Esophagus (tissue), 2 donors: Measurements from ENCODE around the gene ARL2BP. TPM values are rescaled to one million over a fixed set of nuclear protein-coding genes. Genes with fewer than 3 reads are reported as not detected.

Source experiments
- H3K27ac ChIP-seq, 2 donors: one replicate each; pipeline ENCODE4 v1.5.1; 2013; ENCODE audit warnings: low read depth in 2 of 2, mild to moderate bottlenecking in 2 of 2, inconsistent platforms in 1 of 2, low read length in 1 of 2, moderate library complexity in 1 of 2
- H3K27me3 ChIP-seq, 2 donors: one replicate each; pipeline ENCODE4 v1.6.1; 2013; ENCODE audit warnings: low read length in 2 of 2, control low read depth in 1 of 2, mild to moderate bottlenecking in 1 of 2; ENCODE audit not compliant: insufficient read depth in 2 of 2, control insufficient read depth in 1 of 2
- H3K36me3 ChIP-seq, 2 donors: one replicate each; pipeline ENCODE4 v1.6.1; 2013; ENCODE audit warnings: low read length in 1 of 2; ENCODE audit not compliant: control insufficient read depth in 2 of 2, insufficient read depth in 2 of 2
- H3K4me1 ChIP-seq, 2 donors: one replicate each; pipeline ENCODE4 v1.6.1; 2013; ENCODE audit warnings: low read length in 1 of 2; ENCODE audit not compliant: control insufficient read depth in 2 of 2, insufficient read depth in 2 of 2
- H3K4me3 ChIP-seq, 2 donors: one replicate each; pipeline ENCODE4 v1.5.1; 2013; ENCODE audit warnings: low read length in 2 of 2, mild to moderate bottlenecking in 2 of 2, low read depth in 1 of 2, moderate library complexity in 1 of 2
- H3K9me3 ChIP-seq, 2 donors: one replicate each; pipeline ENCODE4 v1.6.1; 2013; ENCODE audit warnings: mild to moderate bottlenecking in 2 of 2, low read depth in 1 of 2, low read length in 1 of 2, moderate library complexity in 1 of 2; ENCODE audit not compliant: control insufficient read depth in 2 of 2, insufficient read depth in 1 of 2
- WGBS, 2 donors: extraction: QIAGEN DNeasy Blood & Tissue Kit; methylation state at CpG; one replicate each; pipeline ENCODE4 v1.1.7; 2013; 5-methylcytosine and 5-hydroxymethylcytosine counted together
- polyA plus RNA-seq, 2 donors: library from polyadenylated mRNA; stranded (reverse); fragments of 200-250 nt; gene quantifications; one replicate each; pipeline ENCODE4 v1.2.3, GENCODE V29; 2013
- donor health status: healthy with polysubstance abuse.
- donor health status: Bipolar disorder and iron deficiency.

ARL2BP gene
- polyA plus RNA-seq, 2 donors, result 20.8 to 30.1 TPM

- H3K36me3 ChIP-seq, result no peaks in the 10 kb centered on the region
- peaks cover 0 to 12% of the 10 kb centered on the region in 2 donors for H3K4me1 ChIP-seq
- no peak overlapping the region for H3K4me3 ChIP-seq
- WGBS, 2 donors, result 31 to 44% methylated on average over 5 of the region's 5 CpGs
- H3K27ac ChIP-seq, result peak overlapping the region; percentile 46 to 63
- no peaks in the 10 kb centered on the region for H3K27me3 ChIP-seq
- no peaks in the 10 kb centered on the region for H3K9me3 ChIP-seq
Measured at GRCh38 chr16:57276596-57276995, 31.5 kb downstream of the ARL2BP start.

GRCh38 chr16:57277586-57277985 lies 32.5 kb downstream of the ARL2BP start:
- Histone ChIP-seq H3K36me3 (no peaks in the 10 kb centered on the region), H3K4me1 (peaks cover 0 to 12% of the 10 kb centered on the region in 2 donors), H3K4me3 (no peak overlapping the region), H3K27ac (peak overlapping the region in 1 of 2 donors; percentile 73), H3K9me3 (no peaks in the 10 kb centered on the region), H3K27me3 (no peaks in the 10 kb centered on the region)
- 33 to 45% methylated on average over 1 of the region's 1 CpG for WGBS, 2 donors

- H3K27ac ChIP-seq, result no peak overlapping the region
- 72 to 79% methylated on average over 4 of the region's 4 CpGs for WGBS, 2 donors
- no peaks in the 10 kb centered on the region for H3K27me3 ChIP-seq
- no peak overlapping the region for H3K4me3 ChIP-seq
- no peaks in the 10 kb centered on the region for H3K9me3 ChIP-seq
- H3K4me1 ChIP-seq, result peaks cover 0 to 14% of the 10 kb centered on the region in 2 donors
- H3K36me3 ChIP-seq, result no peaks in the 10 kb centered on the region
Measured at GRCh38 chr16:57278494-57278893, 33.4 kb downstream of the ARL2BP start.

- Histone ChIP-seq H3K9me3 (peaks cover 0 to 1% of the 10 kb centered on the region in 2 donors), H3K36me3 (no peaks in the 10 kb centered on the region), H3K4me3 (no peak overlapping the region), H3K27me3 (no peaks in the 10 kb centered on the region), H3K27ac (peak overlapping the region in 1 of 2 donors; percentile 34), H3K4me1 (peaks cover 0 to 16% of the 10 kb centered on the region in 2 donors)
- WGBS, 2 donors, result 45 to 51% methylated on average over 7 of the region's 7 CpGs
Measured at GRCh38 chr16:57279780-57280638, 35.0 kb downstream of the ARL2BP start.

GRCh38 chr16:57281791-57282190 lies 36.7 kb downstream of the ARL2BP start:
- Histone ChIP-seq H3K36me3 (no peaks in the 10 kb centered on the region), H3K9me3 (peaks cover 0 to 1% of the 10 kb centered on the region in 2 donors), H3K27me3 (no peaks in the 10 kb centered on the region), H3K27ac (no peak overlapping the region), H3K4me3 (no peak overlapping the region), H3K4me1 (peaks cover 0 to 14% of the 10 kb centered on the region in 2 donors)
- 88 to 97% methylated on average over 3 of the region's 3 CpGs for WGBS, 2 donors

GRCh38 chr16:57282510-57283213 lies 37.6 kb downstream of the ARL2BP start:
- WGBS, 2 donors, result 54 to 62% methylated on average over 8 of the region's 8 CpGs
- Histone ChIP-seq H3K27ac (peak overlapping the region in 1 of 2 donors; percentile 37), H3K4me3 (no peak overlapping the region), H3K36me3 (no peaks in the 10 kb centered on the region), H3K9me3 (peaks cover 0 to 1% of the 10 kb centered on the region in 2 donors), H3K27me3 (no peaks in the 10 kb centered on the region), H3K4me1 (peaks cover 0 to 14% of the 10 kb centered on the region in 2 donors)

GRCh38 chr16:57283214-57283958 lies 38.3 kb downstream of the ARL2BP start:
- Histone ChIP-seq H3K4me3 (peak overlapping the region; percentile 66 to 77), H3K27ac (peak overlapping the region; percentile 36 to 58), H3K36me3 (no peaks in the 10 kb centered on the region), H3K9me3 (peaks cover 0 to 1% of the 10 kb centered on the region in 2 donors), H3K4me1 (peaks cover 0 to 14% of the 10 kb centered on the region in 2 donors), H3K27me3 (no peaks in the 10 kb centered on the region)
- WGBS, 2 donors, result 41 to 44% methylated on average over 24 of the region's 24 CpGs

GRCh38 chr16:57283959-57284208 lies 38.8 kb downstream of the ARL2BP start:
- peaks cover 0 to 1% of the 10 kb centered on the region in 2 donors for H3K9me3 ChIP-seq

GRCh38 chr16:57284209-57284951 lies 39.3 kb downstream of the ARL2BP start, which contains the start of gene PLLP:
PLLP (minus strand) TSS chr16:57284672; CDS start chr16:57284540, 132 bp downstream.
- Histone ChIP-seq H3K4me1 (peaks cover 0 to 14% of the 10 kb centered on the region in 2 donors), H3K27me3 (no peaks in the 10 kb centered on the region), H3K36me3 (no peaks in the 10 kb centered on the region), H3K27ac (peak within 1 kb of the TSS; percentile 36 to 58), H3K4me3 (peak within 1 kb of the TSS; percentile 66 to 77), H3K9me3 (peaks cover 0 to 1% of the 10 kb centered on the region in 2 donors)
- WGBS, 2 donors, result 1 to 2% methylated on average over 85 to 95 of the region's 95 CpGs

More at GRCh38 chr16:57283959-57284208, 38.8 kb downstream of the ARL2BP start:
- 11 to 12% methylated on average over 14 of the region's 14 CpGs for WGBS, 2 donors
- Histone ChIP-seq H3K27ac (peak overlapping the region; percentile 8 to 58), H3K4me1 (peaks cover 0 to 14% of the 10 kb centered on the region in 2 donors), H3K36me3 (no peaks in the 10 kb centered on the region), H3K27me3 (no peaks in the 10 kb centered on the region), H3K4me3 (peak overlapping the region; percentile 66 to 77)
